Endothelial cell of umbilical vein (primary cell): ENCODE data around the gene CCDC124.

Experiments
- CTCF ChIP-seq, 2 donors: IDR thresholded peaks; 1 replicate in 1 of 2; 2 replicates in 1 of 2; pipeline ENCODE4 v1.5.1; 2011; ENCODE audit warnings: low read length in 2 of 2, mild to moderate bottlenecking in 2 of 2, moderate library complexity in 2 of 2, control low read depth in 1 of 2, inconsistent platforms in 1 of 2, low read depth in 1 of 2; ENCODE audit not compliant: insufficient read depth in 1 of 2; ENCODE audit errors: extremely low read depth in 1 of 2
- EZH2 ChIP-seq: IDR thresholded peaks from 2 replicates; pipeline ENCODE4 v1.6.1; 2012; ENCODE audit warnings: borderline replicate concordance, low read depth, mild to moderate bottlenecking, moderate library complexity, low read length, inconsistent platforms; ENCODE audit not compliant: severe bottlenecking
- JUN ChIP-seq: IDR thresholded peaks from 2 replicates; pipeline ENCODE4 v1.6.1; 2011; ENCODE audit warnings: borderline replicate concordance, low read depth; ENCODE audit not compliant: insufficient read length, insufficient read depth
- MYC ChIP-seq: IDR thresholded peaks from one replicate; pipeline ENCODE4 v1.6.1; 2011; ENCODE audit warnings: mild to moderate bottlenecking, low read depth, low read length
- POLR2A ChIP-seq: IDR thresholded peaks from 2 replicates; pipeline ENCODE4 v1.6.1; 2012; ENCODE audit warnings: low read depth, mild to moderate bottlenecking, control low read depth, low read length

GRCh38 chr19:17946965-17947784 is 14.4 kb downstream of the CCDC124 start:
- TF ChIP-seq EZH2 = no peak
- no peak for TF ChIP-seq POLR2A
- peak in 1 of 2 donors; percentile 5 for TF ChIP-seq CTCF (IDR thresholded peaks at IDR 0.05; ENCODE audit: extremely low read depth in 1 of 2, insufficient read depth in 1 of 2, low read depth in 1 of 2, low read length in 2 of 2)
- no peak for TF ChIP-seq MYC
- TF ChIP-seq JUN = no peak
